Esophagus mucosa (tissue), 1 donor: ENCODE data around the gene LHFPL2. TPM values are rescaled to one million over a fixed set of nuclear protein-coding genes. Genes with fewer than 3 reads are reported as not detected.

Experiments
- ATAC-seq: fragments of 200-7000 bp; cut with Tn5 transposase; one replicate; pipeline ENCODE4 v1.9.1; 2020
- total RNA-seq: library from RNA; stranded (reverse); gene quantifications from one replicate; pipeline ENCODE4 v1.2.4, GENCODE V29; 2023
- donor health status: DM: yes; HTN: yes; CAD: no.

LHFPL2 gene
- total RNA-seq, 1 donor from 2014 or later: 3.7 TPM

DNA sequence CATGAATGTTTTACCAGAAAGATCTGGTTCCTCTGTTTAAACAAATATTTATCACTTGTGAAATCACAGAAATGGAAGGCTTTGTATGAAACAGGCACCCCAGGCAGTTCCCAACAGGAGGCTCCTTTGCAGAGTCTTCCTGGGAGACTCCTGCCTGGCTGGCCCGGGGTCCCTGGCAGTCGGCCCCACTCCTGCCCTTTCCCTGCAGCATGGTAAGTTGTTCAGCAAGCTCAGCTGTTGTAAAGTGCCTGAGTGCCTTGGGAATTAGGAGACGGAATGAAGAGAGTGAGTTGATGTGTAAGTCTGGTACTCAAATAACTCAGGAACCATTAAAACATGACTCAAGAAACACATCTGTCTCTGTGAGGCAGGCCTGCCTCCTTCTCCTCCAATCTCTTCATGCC lies 17.5 kb upstream of the LHFPL2 start:
- no peak for ATAC-seq

DNA sequence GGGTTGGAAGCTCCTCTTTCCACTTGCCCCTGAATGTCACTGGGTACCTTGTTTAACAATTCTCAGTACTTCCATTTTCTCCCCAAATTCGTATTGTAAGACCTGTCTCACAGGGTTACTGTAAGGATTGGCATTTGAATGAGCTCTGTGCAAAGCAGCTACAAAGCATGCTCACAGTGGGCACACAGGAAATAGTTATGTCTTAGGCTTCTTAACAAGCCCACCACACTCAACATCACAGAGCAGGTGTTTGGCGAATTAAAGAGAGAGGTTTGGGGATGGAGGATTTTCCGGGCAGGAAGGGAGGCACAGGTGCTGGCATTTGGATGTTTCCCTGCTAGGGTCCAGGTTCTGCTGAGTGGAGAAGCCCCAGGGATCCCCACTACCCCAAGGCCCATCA lies 17.0 kb upstream of the LHFPL2 start:
- ATAC-seq: no peak

DNA sequence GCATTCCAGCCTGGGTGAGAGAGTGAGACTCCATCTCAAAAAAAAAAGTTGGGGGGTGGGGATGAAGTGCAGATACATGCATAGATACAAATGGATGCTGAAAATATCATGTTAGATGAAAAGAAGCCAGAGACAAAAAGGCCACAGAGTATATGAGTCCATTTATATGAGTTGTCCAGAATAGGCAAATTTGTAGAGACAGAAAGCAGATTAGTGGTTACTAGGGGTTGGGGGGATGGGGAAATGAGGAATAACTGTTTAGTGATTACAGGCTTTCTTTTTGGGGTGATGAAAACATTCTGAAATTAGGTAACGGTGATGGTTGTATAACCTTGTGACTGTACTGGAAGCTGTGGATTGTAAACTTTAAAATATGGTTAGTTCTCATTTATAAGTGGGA lies 13.8 kb upstream of the LHFPL2 start:
- ATAC-seq: no peak

DNA sequence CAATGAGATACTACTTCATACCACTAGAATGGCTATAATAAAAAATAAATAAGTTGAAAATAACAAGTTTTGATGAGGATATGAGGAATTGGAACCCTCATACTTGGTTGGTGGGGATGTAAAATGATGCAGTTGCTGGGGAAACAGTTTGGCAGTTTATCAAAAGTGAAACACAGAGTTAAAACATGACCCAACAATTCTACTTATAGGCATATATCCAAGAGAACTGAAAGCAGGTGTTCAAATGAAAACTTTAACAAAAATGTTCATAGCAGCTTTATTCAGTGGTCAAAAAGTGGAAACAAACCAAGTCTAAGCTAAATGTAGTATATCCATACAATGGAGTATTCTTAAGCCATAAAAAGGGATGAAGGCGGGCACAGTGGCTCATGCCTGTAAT lies 13.1 kb upstream of the LHFPL2 start:
- no peak for ATAC-seq

DNA sequence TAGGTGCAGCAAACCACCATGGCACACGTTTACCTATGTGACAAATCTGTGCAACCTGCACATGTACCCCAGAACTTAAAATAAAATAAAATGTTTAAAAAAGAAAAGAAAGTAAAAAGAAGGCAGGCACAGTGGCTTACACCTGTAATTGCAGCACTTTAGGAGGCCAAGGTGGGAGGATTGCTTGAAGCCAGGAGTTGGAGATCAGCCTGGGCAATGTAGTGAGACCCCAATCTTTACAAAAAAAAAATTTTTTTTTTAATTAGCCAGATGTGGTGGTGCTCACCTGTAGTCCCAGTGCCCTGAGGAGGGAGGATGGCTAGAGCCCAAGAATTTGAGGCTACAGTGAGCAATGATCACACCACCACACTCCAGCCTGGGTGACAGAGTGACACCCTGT lies 12.5 kb upstream of the LHFPL2 start:
- no peak for ATAC-seq

DNA sequence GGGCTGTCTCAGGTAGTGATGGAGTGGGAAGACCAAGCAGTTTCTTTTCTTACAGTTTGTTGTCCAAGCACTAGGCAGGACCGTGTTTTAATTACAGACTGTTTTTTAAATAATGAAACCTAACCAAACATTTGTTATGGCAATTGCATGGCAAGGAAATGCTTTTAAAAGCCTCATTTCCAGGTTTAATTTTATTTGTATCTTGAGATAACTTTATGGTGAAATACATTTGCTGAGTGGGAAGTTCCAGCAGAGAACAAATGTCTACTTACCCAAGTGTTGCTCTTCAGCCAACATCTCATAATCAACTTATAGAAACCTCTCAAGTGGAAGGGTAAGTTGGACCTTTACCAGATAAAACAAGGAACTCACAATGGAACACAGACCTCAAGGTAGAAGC lies 11.8 kb upstream of the LHFPL2 start:
- no peak for ATAC-seq

DNA sequence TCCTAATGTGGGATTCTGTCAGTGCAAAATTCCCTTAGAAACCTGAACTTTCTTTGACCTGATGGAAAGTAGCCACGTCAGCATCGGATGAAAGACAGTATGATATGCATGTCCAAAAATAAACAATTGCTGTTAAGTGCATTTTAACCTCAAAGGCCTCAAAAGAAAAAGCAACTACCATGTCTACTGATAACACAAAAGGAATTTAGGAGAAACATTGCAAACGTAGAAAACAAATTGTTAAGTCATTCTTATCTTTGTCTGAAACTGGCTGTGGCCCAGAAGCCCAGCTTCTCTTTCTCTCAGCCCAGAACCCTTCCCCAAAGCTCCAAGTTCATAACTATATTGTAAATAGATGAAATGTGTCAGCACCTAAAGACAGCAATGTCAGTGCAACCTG lies 11.1 kb upstream of the LHFPL2 start:
- ATAC-seq: no peak

DNA sequence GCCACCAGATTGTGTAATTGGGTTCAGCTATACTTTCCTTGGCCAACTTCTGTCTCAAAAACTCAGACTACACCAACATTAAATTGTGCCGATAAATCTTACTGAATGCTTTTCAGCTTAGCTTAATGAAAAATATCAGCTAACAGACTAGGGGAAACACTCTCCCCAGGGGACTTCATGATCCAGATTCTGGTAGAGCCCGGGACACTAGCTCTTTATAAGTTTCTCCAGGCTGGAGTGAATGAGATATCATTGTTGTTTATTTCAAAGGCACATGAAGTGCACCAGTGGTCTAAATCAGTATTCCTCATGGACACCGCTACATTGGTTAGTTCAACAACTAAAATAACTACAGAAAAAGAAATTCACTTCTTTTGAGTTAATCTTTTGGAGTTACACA lies 10.5 kb upstream of the LHFPL2 start:
- ATAC-seq: no peak

DNA sequence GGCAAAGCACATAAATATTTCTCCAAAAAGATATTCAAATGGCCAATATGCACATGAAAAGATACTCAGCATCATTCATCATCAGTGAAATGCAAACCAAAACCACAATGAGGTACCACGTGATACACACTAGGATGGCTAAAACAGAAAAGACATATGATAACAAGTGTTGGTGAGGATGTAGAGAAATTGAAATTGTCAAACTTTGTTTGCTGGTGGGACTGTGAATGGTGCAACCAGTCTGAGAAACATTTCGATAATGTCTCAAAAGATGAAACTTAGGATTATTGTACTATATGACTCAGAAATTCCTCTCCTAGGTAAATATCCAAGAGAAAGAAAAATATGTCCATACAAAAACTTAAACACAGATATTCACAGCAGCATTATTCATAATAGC lies 8.6 kb upstream of the LHFPL2 start:
- no peak for ATAC-seq

DNA sequence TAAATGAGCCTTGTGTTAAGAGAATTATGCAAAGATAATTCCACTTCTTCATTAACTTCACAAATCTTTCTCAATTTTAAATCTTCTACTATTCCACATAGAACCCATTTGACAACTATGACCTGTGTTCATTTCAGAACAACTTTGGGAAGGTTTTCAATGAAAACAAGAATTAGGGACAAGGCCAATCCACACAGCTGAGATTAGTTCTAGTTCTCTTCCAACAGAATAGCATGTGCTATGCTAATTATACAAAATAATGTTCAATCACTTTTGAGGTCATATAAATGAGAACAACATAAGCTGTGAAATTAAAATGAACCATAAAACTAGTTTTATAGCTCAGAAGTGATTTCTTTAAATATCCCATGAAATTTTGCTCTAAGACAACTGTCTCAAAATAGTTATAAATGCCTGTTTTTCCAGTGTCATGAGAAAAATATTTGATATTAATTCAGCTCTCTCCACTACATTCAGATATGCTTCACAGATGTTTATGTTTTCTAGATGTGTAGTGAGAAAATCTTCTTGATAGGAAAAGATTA lies 7.2 kb upstream of the LHFPL2 start:
- ATAC-seq: no peak

DNA sequence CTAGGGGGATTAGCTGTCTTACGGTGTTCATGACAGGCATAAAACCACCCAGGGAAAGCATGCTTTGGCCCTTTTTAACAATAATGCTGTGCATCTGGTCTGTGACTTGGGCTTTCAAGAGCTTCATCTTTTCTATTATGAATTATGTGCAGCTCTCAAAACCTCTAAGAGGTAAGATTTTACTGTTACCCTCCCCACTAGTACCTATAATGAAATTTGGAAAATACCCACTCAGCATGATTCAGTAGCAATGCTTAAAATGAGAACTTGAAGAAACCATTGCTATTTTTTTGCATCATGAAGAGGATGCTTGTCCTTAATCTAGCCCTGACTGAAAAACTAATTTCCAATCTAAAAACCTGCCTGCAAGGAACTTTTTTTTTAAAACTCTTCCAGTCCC lies 5.8 kb upstream of the LHFPL2 start:
- no peak for ATAC-seq

DNA sequence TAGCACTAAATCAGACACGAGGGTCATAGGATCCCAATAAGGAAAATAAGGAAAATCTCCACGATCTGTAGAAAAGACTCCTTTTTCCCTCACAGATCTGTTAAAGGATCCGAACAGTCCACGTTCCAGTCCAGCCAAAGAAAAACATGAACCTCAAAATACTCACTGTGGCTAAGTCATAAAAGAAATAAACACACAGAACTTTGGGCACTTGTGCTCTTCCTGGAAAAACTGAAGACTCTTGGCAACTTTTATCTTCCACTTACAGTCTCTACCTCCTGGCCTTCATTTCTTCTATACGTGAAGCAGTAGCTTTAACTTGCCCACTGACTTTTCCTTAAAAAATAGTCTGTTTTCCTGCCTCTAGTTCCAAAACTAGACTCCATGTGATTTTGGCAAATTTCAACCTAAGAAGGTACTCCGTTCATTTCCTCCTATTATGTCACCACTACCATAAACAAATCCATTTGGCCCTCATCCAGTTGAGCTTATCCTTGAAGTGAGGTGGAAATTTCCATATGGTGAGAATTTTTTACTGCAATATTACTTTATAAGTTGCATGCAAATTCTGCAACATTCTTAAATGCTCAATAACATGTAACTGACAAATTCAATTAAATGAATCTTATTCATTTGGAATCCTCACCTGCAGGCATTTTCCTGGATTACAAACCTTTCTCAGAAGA lies 5.3 kb upstream of the LHFPL2 start:
- no peak for ATAC-seq

DNA sequence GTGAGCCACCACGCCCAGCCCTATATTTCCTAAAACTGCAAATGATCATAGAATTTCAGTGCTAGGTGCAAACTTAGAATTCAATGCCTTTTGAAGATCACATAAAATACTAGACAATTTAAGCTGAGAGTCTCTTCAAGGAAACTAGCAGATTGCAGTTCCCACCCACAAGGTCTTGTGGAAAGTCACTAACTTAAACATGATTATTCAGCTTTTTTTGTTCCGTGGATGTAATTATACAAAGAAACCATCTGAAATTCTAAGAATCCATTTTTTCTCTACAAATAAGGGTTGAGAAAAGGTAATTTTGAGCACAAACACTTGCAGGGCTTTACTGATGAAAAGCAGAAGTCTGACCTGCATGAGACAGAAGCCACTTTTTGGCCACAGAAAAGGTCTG lies 4.5 kb upstream of the LHFPL2 start:
- ATAC-seq: no peak

DNA sequence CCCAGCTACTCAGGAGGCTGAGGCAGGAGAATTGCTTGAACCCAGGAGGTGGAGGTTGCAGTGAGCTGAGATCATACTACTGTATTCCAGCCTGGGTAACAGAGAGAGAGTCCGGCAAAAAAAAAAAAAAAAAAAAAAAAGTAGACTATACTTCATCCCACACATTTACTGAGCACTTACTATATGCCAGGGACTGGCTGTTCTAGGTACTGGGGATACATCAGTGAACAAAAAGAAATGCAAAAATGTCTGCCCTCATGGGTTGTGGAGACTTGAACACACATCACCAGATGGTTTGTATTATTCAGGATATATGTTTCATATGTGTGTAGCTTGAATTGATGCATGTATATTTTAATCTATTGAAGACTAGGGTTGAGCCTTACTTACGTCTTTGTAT lies 2.9 kb upstream of the LHFPL2 start:
- ATAC-seq: no peak

DNA sequence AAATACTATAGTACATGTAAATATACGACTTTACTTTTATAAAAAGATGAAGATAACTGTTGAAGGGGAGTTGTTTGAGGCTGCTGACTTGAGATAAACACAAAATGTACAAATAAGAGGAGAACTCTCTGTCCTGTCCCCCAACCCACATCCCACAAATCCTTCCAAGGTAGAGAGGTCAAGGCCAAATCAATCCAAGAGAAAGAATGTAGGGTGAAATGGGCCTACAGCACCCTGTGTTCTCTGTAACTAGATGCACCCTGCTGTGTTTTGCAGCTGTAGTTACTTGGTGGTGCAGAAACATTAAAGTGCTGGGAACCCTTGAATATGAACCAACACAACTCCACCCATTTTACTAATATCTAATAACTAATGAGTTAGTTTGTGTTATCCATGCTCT lies 2.0 kb upstream of the LHFPL2 start:
- no peak for ATAC-seq

DNA sequence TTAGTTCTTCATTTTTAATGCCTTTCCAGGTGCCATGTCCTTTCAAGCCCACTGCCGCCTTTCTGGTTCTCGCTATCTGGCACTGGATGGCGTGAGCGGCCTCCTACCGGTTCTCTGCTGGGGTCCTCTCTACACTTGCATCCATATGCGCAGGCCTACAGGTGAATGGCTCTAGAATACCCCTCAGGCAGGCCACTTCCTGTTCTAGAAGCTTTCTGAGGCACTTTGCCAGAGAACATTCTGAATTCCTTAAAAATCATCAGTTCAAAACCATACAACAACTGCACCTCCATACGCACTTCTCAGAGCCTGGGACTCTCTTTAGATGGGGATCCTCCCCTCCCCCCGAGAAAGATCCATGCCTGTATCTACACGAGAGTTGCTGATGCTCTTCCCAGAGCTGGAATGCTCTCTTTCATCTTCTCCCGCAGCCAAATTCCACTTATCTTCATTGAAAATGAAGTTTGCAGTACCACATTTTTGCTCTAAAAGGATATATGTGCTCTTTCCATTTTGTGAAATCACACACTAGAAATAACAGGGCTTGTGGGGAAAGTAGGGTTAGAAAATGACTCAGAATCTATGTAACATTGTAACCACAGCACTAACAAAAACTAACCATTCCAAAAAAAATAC lies 1.4 kb upstream of the LHFPL2 start:
- ATAC-seq: no peak

DNA sequence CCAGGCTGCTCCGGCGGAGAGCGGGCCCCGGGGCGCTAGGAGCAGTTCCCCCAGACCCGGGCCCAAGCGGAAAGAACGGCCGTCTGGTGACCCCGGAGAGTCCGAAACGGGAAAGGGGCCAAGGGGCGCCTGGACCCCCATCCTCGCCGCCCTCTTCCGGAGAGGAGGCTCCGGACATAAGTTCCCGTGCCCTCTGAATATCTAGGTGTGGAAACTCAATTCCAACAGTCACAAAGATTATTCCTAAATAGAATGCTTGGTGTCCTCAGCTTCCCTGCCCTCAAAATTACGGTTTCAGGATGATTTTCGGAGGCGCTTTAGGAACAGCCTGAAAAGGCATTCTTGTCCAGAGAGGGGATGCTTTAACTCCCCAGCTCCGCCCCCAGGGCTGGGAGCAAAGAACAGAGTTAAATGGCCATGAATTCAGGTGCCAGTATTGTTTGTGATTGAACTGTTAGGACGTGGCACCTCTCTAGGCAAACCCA lies 681 bp upstream of the LHFPL2 start:
- no peak for ATAC-seq

DNA sequence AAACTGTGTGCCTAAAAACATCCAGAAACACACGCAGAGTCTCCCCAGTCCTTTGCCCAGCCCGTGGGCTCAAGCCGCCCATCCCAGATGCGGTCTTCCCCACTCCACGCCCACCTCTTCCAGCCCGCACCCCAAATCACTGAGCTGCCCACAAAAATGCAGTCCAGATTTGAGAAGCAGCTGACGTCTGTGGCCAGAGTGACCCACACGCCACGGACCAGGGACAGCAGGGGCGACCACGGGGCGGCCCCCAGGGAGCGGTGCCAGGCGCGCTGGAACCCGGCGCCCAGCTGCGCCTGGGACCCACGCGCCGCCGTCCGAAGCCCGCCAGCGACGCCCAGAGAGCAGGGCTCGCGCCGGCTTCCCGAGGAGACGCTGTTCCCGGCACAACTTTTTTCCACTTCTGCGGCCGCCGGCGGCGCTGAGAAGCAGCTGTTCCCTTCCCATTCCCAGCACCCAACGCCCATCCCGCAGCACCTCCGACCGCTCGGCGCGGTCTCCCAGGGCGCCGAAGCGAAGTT lies 674 bp downstream of the LHFPL2 start:
- ATAC-seq: peak; percentile 50

DNA sequence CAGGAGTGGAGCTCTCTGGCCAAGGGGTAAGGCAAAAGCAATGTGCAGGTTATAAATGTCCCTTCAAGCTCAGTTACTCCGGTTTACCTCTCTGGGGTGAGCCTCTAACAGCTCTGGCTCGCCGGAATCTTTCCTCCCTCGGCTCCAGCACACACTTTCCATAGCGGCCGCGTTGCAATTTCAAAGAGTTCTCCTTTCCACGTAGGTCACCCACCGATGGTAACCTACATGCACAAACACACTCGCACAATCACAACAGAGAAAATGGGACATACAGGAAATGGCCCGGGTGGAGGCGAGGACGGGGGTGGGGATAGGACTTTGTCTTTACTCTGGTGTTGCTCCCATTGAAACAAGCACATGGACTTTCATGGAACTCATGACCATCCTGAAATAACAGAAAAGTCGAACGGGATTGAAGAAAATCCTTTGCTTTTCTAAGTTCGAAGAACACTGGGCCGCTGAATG lies 1.2 kb downstream of the LHFPL2 start:
- no peak for ATAC-seq

DNA sequence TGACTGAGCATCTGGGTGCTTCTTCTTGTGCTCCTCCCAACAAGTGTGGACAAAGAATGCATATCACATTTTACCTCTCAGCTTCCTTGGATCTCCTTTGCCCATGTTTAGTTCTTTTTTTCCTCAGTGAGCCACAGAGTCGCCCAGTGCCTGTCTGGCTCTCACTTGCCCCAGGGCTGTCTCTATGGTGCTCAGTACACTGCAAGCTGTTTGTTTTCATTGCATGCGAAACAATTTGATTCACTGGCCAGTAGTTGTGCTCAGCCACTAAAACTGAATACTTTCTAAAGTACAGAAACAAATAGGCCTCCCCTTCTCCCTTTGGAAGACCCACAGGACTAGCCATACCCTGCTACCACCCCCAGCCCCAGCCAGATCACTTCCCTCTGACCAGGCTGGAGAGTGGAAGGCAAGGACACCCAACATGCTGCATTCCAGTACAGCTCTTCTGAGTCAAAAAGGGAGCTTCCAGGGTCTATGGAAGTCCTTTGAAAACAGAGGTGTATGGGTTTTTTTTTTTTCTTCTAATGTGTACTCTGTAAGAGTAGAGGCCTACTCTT lies 3.8 kb downstream of the LHFPL2 start:
- ATAC-seq: no peak

DNA sequence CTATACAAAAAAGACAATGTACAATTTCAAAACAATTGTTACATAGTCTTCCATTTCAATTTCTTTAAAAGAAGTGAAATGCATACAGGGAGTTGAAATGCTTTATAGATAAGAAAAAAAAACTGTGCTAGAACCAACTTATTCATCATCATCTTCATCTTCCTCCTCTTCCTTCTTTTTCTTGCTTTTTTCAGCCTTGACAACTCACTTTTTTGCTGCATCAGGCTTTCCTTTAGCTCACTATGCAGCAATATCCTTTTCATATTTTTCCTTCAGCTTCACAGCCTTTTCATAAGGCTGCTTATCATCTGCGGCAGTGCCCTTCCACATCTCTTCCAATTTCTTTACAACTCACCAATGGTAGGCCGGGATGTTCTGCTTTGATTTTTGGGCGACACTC lies 4.4 kb downstream of the LHFPL2 start:
- no peak for ATAC-seq

DNA sequence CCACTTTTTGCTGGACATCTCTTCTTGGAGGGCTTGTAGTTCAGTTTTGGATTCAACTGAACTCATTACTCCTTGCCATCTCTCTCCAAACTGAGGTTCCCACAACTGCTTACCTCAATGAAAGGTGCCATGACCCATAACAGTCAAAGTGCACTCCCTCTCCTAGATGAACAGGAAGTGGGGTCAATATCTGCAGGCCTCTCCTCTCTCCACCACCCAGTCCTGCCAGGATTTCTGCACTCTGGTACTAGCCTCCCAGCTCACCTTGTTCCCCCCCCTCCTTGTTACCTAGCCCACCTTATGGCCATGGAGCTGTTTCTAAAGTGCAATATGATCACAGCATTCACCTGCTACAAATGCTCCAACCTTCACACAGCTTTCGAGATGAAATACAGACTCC lies 5.9 kb downstream of the LHFPL2 start:
- no peak for ATAC-seq

DNA sequence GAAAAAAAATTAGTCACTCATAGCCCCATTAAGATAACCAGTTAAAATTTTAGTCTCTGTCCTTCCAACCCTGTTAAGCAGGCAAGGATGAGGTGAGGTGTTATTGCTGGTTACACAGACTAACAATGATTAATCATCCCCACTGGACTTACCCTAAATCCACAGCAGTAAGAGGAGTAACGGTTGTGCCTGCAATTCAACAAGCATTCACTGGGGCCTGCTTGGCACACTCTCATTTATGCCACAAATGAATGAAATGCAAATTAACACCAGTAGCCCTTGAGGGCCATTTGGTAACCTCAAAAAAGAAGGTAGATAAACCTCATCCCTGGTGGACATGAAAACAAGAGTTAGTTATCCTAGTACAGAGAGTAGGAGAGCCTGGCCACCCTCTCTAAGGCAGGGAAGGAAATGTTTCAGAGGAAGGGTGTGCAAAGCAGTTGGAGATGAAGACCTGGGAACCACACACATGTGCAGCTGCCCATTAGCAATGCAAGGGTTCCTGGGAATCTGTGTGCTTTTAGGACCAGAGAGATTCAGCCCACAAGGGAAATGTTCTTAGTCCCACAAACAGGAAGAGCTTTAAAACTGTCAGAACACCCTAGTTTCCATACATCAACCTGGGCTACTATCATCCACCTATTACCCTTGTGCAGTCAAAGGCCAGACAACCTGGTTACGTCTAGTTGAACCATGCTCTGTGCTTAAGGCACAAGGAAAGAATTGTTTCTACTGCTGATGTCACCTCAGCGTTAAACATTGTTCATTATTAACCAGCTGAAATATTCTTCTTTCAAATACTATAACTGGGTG lies 7.7 kb downstream of the LHFPL2 start:
- ATAC-seq: no peak
